ENCODE results near the gene RBM4. TPM values are rescaled to one million over a fixed set of nuclear protein-coding genes. Genes with fewer than 3 reads are reported as not detected.
A peak's percentile ranks its signal among the peaks of the same experiment; 100 is the strongest.

The RBM4 gene
- total RNA-seq, 2 donors from 2014 or later: 61.2 to 84.0 TPM

DNA sequence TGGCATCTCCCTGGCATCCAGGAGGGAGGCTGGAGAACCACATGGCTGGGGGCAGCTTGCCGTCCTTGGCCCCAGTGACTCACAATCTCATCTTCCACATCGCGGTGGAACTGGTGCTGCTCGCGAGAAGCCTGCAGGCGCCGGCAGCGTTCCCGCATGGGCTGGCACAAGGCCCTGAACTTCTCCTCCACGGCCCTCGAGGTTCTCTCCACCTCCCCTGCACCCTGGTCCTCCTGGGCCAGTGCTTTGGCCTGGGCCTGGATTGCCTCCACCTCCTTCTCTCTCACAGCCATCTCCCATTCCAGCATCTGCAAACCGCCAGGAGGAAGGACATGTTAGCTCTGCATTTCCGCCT, 55.5 kb downstream of the RBM4 start:
- TF ChIP-seq, protein P1, sequence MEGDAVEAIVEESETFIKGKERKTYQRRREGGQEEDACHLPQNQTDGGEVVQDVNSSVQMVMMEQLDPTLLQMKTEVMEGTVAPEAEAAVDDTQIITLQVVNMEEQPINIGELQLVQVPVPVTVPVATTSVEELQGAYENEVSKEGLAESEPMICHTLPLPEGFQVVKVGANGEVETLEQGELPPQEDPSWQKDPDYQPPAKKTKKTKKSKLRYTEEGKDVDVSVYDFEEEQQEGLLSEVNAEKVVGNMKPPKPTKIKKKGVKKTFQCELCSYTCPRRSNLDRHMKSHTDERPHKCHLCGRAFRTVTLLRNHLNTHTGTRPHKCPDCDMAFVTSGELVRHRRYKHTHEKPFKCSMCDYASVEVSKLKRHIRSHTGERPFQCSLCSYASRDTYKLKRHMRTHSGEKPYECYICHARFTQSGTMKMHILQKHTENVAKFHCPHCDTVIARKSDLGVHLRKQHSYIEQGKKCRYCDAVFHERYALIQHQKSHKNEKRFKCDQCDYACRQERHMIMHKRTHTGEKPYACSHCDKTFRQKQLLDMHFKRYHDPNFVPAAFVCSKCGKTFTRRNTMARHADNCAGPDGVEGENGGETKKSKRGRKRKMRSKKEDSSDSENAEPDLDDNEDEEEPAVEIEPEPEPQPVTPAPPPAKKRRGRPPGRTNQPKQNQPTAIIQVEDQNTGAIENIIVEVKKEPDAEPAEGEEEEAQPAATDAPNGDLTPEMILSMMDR (IDR thresholded peaks at IDR 0.05): no peak
- ATAC-seq (ENCODE audit: insufficient number of reproducible peaks, low FRiP score, low read depth): no peak
- H3K4me1 ChIP-seq (ENCODE audit: control insufficient read depth in 1 of 2, low read depth in 2 of 2): no peaks in the 10 kb centered on the region

DNA sequence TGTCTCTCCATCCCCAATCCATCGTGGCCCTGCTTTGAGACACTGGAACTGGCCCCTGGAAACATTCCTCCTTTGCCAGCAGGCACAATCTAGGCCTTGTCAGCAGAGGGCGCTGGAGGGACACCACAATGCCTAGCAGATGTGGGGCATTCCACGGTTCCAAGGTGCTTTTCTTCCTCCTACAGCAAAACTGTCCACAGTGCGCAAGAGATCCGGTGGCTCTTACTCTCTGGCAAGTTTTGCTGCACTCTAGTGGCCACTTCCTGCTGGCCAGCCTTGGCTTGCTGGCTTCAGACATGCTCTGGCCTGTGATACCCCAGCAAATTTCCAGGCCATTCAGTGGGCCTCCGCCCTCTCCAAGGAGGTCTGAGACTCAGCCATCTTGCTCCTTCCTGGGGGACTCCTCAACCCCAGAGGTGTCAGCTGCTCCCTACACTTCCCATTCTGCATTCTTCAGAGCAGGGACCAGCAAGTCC, 56.3 kb downstream of the RBM4 start:
- no peaks in the 10 kb centered on the region for H3K4me1 ChIP-seq (ENCODE audit: control insufficient read depth in 1 of 2, low read depth in 2 of 2)
- H3K36me3 ChIP-seq: no peaks in the 10 kb centered on the region
- no peak overlapping the region for H3K27ac ChIP-seq
- H3K9me3 ChIP-seq: peaks cover 2% of the 10 kb centered on the region
- no peaks in the 10 kb centered on the region for H3K27me3 ChIP-seq (replicated peaks; ENCODE audit: insufficient read depth)
- H3K4me3 ChIP-seq: no peak overlapping the region
- DNase-seq (ENCODE audit: low spot score) (peak; percentile 76), ATAC-seq (ENCODE audit: insufficient number of reproducible peaks, low FRiP score, low read depth) (peak; percentile 69)
- TF ChIP-seq, protein P1 (IDR thresholded peaks at IDR 0.05): peak; percentile 91

More for the DNA sequence above, 55.5 kb downstream of the RBM4 start:
- Histone ChIP-seq H3K27me3 (replicated peaks; ENCODE audit: insufficient read depth) (no peaks in the 10 kb centered on the region), H3K27ac (no peak overlapping the region), H3K36me3 (no peaks in the 10 kb centered on the region), H3K9me3 (no peaks in the 10 kb centered on the region), H3K4me3 (no peak overlapping the region)
- DNase-seq (ENCODE audit: low spot score): no peak

Other genes starting within 250 kb of the RBM4 start
- 1 to 10 TPM; 4.2 to 6.6 TPM for gene NPAS4, start 217.7 kb upstream of the RBM4 start, total RNA-seq
- gene MRPL11, start 199.9 kb upstream of the RBM4 start, total RNA-seq: 10 to 100 TPM; 16.7 to 28.0 TPM
- 10 to 100 TPM; 29.1 to 47.1 TPM for gene PELI3, start 171.8 kb upstream of the RBM4 start, total RNA-seq
- 10 to 100 TPM; 20.2 to 22.2 TPM for gene DPP3, start 158.3 kb upstream of the RBM4 start, total RNA-seq
- 100 to 1,000 TPM in 1 of 2 donors, 10 to 100 TPM in 1; 90.3 to 114 TPM for gene BBS1, start 128.1 kb upstream of the RBM4 start, total RNA-seq
- 10 to 100 TPM; 10.2 to 15.7 TPM for gene ZDHHC24, start 92.7 kb upstream of the RBM4 start, total RNA-seq
- gene ACTN3, start 91.8 kb upstream of the RBM4 start, total RNA-seq: not detected
- 100 to 1,000 TPM; 122 to 195 TPM for gene CTSF, start 70.1 kb upstream of the RBM4 start, total RNA-seq
- gene CCDC87, start 45.6 kb upstream of the RBM4 start, total RNA-seq: under 1 TPM in 1 of 2 donors, not detected in 1; 0.68 TPM
- 10 to 100 TPM; 19.9 to 20.8 TPM for gene CCS, start 45.5 kb upstream of the RBM4 start, total RNA-seq
- gene RBM14, start 22.1 kb upstream of the RBM4 start, total RNA-seq: 10 to 100 TPM; 72.7 to 99.8 TPM
- gene RBM4B, start 39.2 kb downstream of the RBM4 start, total RNA-seq: 1 to 10 TPM; 8.9 to 9.2 TPM
- 1 to 10 TPM; 1.2 to 5.6 TPM for gene SPTBN2, start 90.5 kb downstream of the RBM4 start, total RNA-seq
- gene RCE1, start 204.7 kb downstream of the RBM4 start, total RNA-seq: 10 to 100 TPM; 11.9 to 17.5 TPM
- gene LRFN4, start 218.4 kb downstream of the RBM4 start, total RNA-seq: 10 to 100 TPM; 12.4 to 23.0 TPM

All from thoracic aorta (tissue), 2 donors.